NCI-H748 (cell line): Measurements from ENCODE around the gene LMBRD1.

ENCODE experiments used
- DNase-seq: peaks from one replicate; lab custom pipeline; 2025; ENCODE audit not compliant: unreplicated experiment; lab: John Stamatoyannopoulos, UW

Gene LMBRD1

DNA sequence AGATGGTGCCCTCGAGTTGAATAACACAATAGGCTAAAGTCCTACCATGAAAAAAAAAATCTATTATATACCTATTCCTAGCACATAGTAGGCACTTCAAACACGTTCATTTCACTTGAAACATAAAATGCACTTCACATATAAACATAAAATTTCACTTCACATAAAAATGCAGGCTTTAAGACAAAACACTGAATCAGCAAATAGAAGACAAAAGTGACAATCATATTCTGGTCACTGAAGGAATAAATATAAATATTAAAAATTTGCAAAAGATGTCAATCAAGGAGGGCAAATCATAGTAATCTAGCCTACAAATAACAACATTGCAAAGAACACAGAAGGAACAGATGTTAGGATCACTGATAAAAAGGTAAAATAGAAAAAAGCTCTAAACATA lies 153.1 kb downstream of the LMBRD1 start:
- DNase-seq = no peak

DNA sequence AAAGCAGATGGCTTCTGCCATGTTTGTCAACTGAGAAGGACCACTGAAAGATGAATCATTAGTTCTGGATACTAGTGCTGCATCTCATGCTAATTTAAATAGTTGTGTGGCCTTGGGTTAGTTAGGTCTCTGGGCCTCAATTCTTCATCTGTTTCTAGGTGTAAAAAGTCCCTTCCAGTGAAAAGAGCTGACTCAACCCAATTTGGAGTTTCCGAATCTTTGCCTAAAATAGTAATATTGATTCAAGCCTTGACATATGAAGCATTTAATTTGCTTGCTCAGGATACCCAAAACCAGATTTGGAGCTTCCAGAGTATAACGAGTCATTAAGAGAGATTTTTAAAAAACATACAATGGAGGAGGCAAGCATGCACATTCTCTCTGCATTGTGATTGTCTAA lies 163.9 kb downstream of the LMBRD1 start:
- DNase-seq = no peak

- no peak for DNase-seq
Measured at GRCh38 chr6:69631552-69632346, 165.1 kb downstream of the LMBRD1 start.

DNA sequence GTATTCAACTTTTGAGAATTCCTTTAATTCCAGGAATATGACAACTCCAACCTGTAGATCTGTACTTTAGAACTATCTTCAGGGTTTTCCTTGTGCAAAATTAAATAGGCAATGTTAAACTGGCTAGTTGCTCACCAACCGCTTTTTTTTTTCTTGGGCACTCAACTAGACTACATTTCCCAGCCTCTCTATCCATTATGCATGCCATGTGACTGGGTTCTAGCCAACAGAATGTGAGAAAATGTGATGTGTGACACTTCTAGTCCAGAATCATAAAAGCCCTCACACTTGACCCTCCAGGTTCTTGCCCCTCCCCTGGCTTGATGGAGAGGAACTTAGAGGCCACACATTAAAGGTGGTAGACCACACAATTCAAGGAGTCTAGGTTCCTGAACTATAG lies 166.0 kb downstream of the LMBRD1 start:
- no peak for DNase-seq

DNA sequence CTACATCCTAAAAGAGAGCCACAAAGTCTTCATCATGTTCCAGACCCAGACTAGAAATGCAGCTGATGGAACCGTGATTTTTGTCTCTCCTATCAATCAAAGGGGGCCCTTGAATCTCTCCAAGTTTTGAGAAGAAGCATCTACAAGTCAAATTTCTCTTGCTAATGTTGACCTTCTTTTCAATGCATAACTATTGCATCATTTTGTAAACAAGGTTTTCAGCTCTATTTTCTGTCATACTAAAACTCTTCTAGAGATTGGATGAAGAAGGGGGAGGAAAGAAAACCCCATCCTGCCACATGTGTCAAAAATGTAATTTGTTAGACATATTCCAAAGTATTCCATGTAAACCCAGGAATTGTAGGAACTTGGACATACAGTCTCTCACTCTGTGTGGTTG lies 169.2 kb downstream of the LMBRD1 start:
- DNase-seq = no peak

- no peak for DNase-seq
Measured at GRCh38 chr6:69624944-69625343, 171.9 kb downstream of the LMBRD1 start.
